Neural cell (in vitro differentiated cells): ENCODE results near the gene PELI2. TPM values are rescaled to one million over a fixed set of nuclear protein-coding genes. Genes with fewer than 3 reads are reported as not detected.

ENCODE experiments used
- H2AFZ ChIP-seq: fragments of 200-600, 300-800 bp; sonication (generic), shearing (Covaris generic); 2 replicates; pipeline ENCODE4 v1.6.0; 2014; ENCODE audit warnings: low read depth, mild to moderate bottlenecking, antibody characterized with exemption, low read length, moderate library complexity
- H3F3A ChIP-seq: fragments of 200-600 bp; shearing (Covaris generic); 2 replicates; pipeline ENCODE4 v1.6.1; 2016; ENCODE audit warnings: mild to moderate bottlenecking, moderate library complexity, mixed read lengths, antibody characterized with exemption, low read length; ENCODE audit not compliant: insufficient read depth, poor library complexity, severe bottlenecking
- H3K27ac ChIP-seq: fragments of 200-600, 300-800 bp; sonication (generic), shearing (Covaris generic); 2 replicates; pipeline ENCODE4 v1.5.1; 2014; ENCODE audit warnings: mild to moderate bottlenecking, low read length, moderate library complexity
- H3K27me3 ChIP-seq: fragments of 300-800, 200-600 bp; sonication (generic), shearing (Covaris generic); 2 replicates; pipeline ENCODE4 v1.6.0; 2014; ENCODE audit warnings: mild to moderate bottlenecking, low read depth, low read length, moderate library complexity; ENCODE audit not compliant: insufficient read depth
- H3K36me3 ChIP-seq: fragments of 300-800, 200-600 bp; sonication (generic), shearing (Covaris generic); 2 replicates; pipeline ENCODE4 v1.5.1; 2014; ENCODE audit warnings: mild to moderate bottlenecking, antibody characterized with exemption, low read length, moderate library complexity; ENCODE audit not compliant: insufficient read depth
- H3K4me2 ChIP-seq: fragments of 300-800, 200-600 bp; sonication (generic), shearing (Covaris generic); 2 replicates; pipeline ENCODE4 v1.6.0; 2014; ENCODE audit warnings: mild to moderate bottlenecking, low read length
- H3K4me3 ChIP-seq: fragments of 300-800, 200-600 bp; sonication (generic), shearing (Covaris generic); 2 replicates; pipeline ENCODE4 v1.5.1; 2014; ENCODE audit warnings: mild to moderate bottlenecking, low read length, moderate library complexity
- H3K79me2 ChIP-seq: fragments of 200-600 bp; shearing (Covaris generic); replicated peaks from 2 replicates; pipeline ENCODE4 v1.6.0; 2014; ENCODE audit warnings: mild to moderate bottlenecking, low read length, moderate library complexity; ENCODE audit not compliant: insufficient read depth
- H3K9ac ChIP-seq: fragments of 300-800, 200-600 bp; sonication (generic), shearing (Covaris generic); 2 replicates; pipeline ENCODE4 v1.6.1; 2016; ENCODE audit warnings: mild to moderate bottlenecking, low read length, mixed read lengths
- H3K9me2 ChIP-seq: fragments of 200-600 bp; shearing (Covaris generic); 2 replicates; pipeline ENCODE4 v1.6.1; 2016; ENCODE audit warnings: mild to moderate bottlenecking, low read length, mixed read lengths; ENCODE audit not compliant: insufficient read depth
- H3K9me3 ChIP-seq: fragments of 200-600, 300-800 bp; sonication (generic), shearing (Covaris generic); 2 replicates; pipeline ENCODE4 v1.6.1; 2016; ENCODE audit warnings: mild to moderate bottlenecking, mixed run types, low read length, moderate library complexity, mixed read lengths
- H4K20me1 ChIP-seq: fragments of 200-600 bp; shearing (Covaris generic); 2 replicates; pipeline ENCODE4 v1.6.1; 2016; ENCODE audit warnings: mild to moderate bottlenecking, mixed run types; ENCODE audit not compliant: insufficient read depth
- CTCF ChIP-seq: fragments of 450-650 bp; IDR thresholded peaks from 2 replicates; pipeline ENCODE4 v1.5.1; 2014; ENCODE audit warnings: antibody characterized with exemption, mild to moderate bottlenecking, moderate library complexity; ENCODE audit not compliant: poor library complexity, severe bottlenecking
- EP300 ChIP-seq: fragments of 450-650 bp; conservative IDR thresholded peaks from 2 replicates; pipeline ENCODE4 v1.6.1; 2014; ENCODE audit warnings: antibody characterized with exemption, mild to moderate bottlenecking, moderate library complexity; ENCODE audit not compliant: poor library complexity, severe bottlenecking
- EZH2 ChIP-seq: fragments of 200-600, 300-800 bp; shearing (Covaris generic), sonication (generic); IDR thresholded peaks from 2 replicates; pipeline ENCODE4 v1.6.1; 2014; ENCODE audit warnings: antibody characterized with exemption, low read length, borderline replicate concordance, mild to moderate bottlenecking; ENCODE audit not compliant: insufficient read depth, poor library complexity, severe bottlenecking
- MXI1 ChIP-seq: fragments of 450-650 bp; conservative IDR thresholded peaks from 2 replicates; pipeline ENCODE4 v1.6.1; 2014; ENCODE audit warnings: antibody characterized with exemption, mild to moderate bottlenecking; ENCODE audit not compliant: poor library complexity, severe bottlenecking
- POLR2AphosphoS5 ChIP-seq: IDR thresholded peaks from 2 replicates; pipeline ENCODE4 v1.6.1; 2012
- RAD21 ChIP-seq: fragments of 450-650 bp; conservative IDR thresholded peaks from 2 replicates; pipeline ENCODE4 v1.6.1; 2014; ENCODE audit warnings: antibody characterized with exemption, mild to moderate bottlenecking, moderate library complexity
- REST ChIP-seq: IDR thresholded peaks from 2 replicates; pipeline ENCODE4 v1.6.1; 2012; ENCODE audit warnings: borderline replicate concordance
- SMC3 ChIP-seq: fragments of 450-650 bp; conservative IDR thresholded peaks from 2 replicates; pipeline ENCODE4 v1.6.1; 2014; ENCODE audit warnings: antibody characterized with exemption, mild to moderate bottlenecking, moderate library complexity; ENCODE audit not compliant: poor library complexity
- TAF1 ChIP-seq: IDR thresholded peaks from 2 replicates; pipeline ENCODE4 v1.6.1; 2012; ENCODE audit warnings: low read depth
- polyA plus RNA-seq: library from polyadenylated mRNA; depleted of rRNA; stranded (reverse); fragments of >200 nt; gene quantifications from 2 replicates; pipeline ENCODE4 v1.2.3, GENCODE V29; 2014

The PELI2 gene
- polyA plus RNA-seq, 1 donor from 2014 or later, result 5.3 TPM

GRCh38 chr14:56177036-56177435, 58.8 kb downstream of the PELI2 start:
- no peaks in the 10 kb centered on the region for H3F3A ChIP-seq
- no peaks in the 10 kb centered on the region for H3K36me3 ChIP-seq
- no peak overlapping the region for H3K4me3 ChIP-seq
- no peaks in the 10 kb centered on the region for H3K9me2 ChIP-seq
- H3K9me3 ChIP-seq, result no peaks in the 10 kb centered on the region
- no peaks in the 10 kb centered on the region for H3K27me3 ChIP-seq
- H2AFZ ChIP-seq, result no peak overlapping the region
- H3K4me2 ChIP-seq, result no peak overlapping the region
- TF ChIP-seq EP300, result no peak
- no peak for TF ChIP-seq POLR2AphosphoS5
- TF ChIP-seq TAF1, result no peak
- no peak for TF ChIP-seq REST
- no peak for TF ChIP-seq SMC3
- TF ChIP-seq RAD21, result no peak
- no peak for TF ChIP-seq CTCF
- no peak for TF ChIP-seq MXI1
- no peak for TF ChIP-seq EZH2
- no peaks in the 10 kb centered on the region for H4K20me1 ChIP-seq
- H3K27ac ChIP-seq, result no peak overlapping the region
- H3K9ac ChIP-seq, result no peak overlapping the region
- peaks cover 41% of the 10 kb centered on the region for H3K79me2 ChIP-seq

- Histone ChIP-seq H3K27me3 (no peaks in the 10 kb centered on the region), H3K4me3 (no peak overlapping the region), H2AFZ (no peak overlapping the region), H3K36me3 (no peaks in the 10 kb centered on the region), H3K9me3 (no peaks in the 10 kb centered on the region), H3K9me2 (no peaks in the 10 kb centered on the region), H3K79me2 (peaks cover 23% of the 10 kb centered on the region), H3K27ac (no peak overlapping the region), H3K4me2 (no peak overlapping the region), H3F3A (no peaks in the 10 kb centered on the region), H4K20me1 (no peaks in the 10 kb centered on the region), H3K9ac (no peak overlapping the region)
- TF ChIP-seq CTCF (no peak), RAD21 (no peak), EP300 (no peak), TAF1 (no peak), MXI1 (no peak), SMC3 (no peak), EZH2 (no peak)
Observed at GRCh38 chr14:56180754-56181542, 62.7 kb downstream of the PELI2 start.
